GM12878 (cell line): ENCODE data around the gene NPIPB6. TPM values are rescaled to one million over a fixed set of nuclear protein-coding genes. Genes with fewer than 3 reads are reported as not detected.

Experiments used
- CBFB ChIP-seq: IDR thresholded peaks from 2 replicates; pipeline ENCODE4 v1.6.1; 2016; ENCODE audit warnings: antibody characterized with exemption, low read depth
- EZH2 ChIP-seq: IDR thresholded peaks from 2 replicates; pipeline ENCODE4 v1.6.1; 2012; ENCODE audit warnings: low read depth, mild to moderate bottlenecking, control low read depth, inconsistent platforms, low read length, borderline replicate concordance; ENCODE audit not compliant: control insufficient read depth
- FOXK2 ChIP-seq: fragments of 450-650 bp; IDR thresholded peaks from 2 replicates; pipeline ENCODE4 v1.6.1; 2017; ENCODE audit warnings: mild to moderate bottlenecking, moderate library complexity
- HCFC1 ChIP-seq: fragments of 150-350 bp; IDR thresholded peaks from 2 replicates; pipeline ENCODE4 v1.6.1; 2014; ENCODE audit warnings: low read length
- HDGF ChIP-seq: fragments of 450-650 bp; IDR thresholded peaks from 2 replicates; pipeline ENCODE4 v1.6.1; 2016; ENCODE audit warnings: antibody characterized with exemption
- NFXL1 ChIP-seq: fragments of 450-650 bp; IDR thresholded peaks from 2 replicates; pipeline ENCODE4 v1.6.1; 2017; ENCODE audit warnings: antibody characterized with exemption, mild to moderate bottlenecking, borderline replicate concordance
- NRF1 ChIP-seq: conservative IDR thresholded peaks from 2 replicates; pipeline ENCODE4 v1.6.1; 2011; ENCODE audit warnings: mild to moderate bottlenecking, low read depth, low read length, improper control_type of control experiment
- RBBP5 ChIP-seq: fragments of 200-600 bp; sonication (generic); conservative IDR thresholded peaks from 2 replicates; pipeline ENCODE4 v1.6.1; 2016
- RELA ChIP-seq: fragments of 450-650 bp; IDR thresholded peaks from 2 replicates; pipeline ENCODE4 v1.8.0; 2014; ENCODE audit warnings: borderline replicate concordance; ENCODE audit not compliant: partially characterized antibody
- SKIL ChIP-seq: fragments of 450-650 bp; IDR thresholded peaks from 2 replicates; pipeline ENCODE4 v1.6.1; 2017; ENCODE audit warnings: mild to moderate bottlenecking, low read depth, inconsistent platforms; ENCODE audit not compliant: poor library complexity, severe bottlenecking
- SRF ChIP-seq, 2 experiments: IDR thresholded peaks; 2 replicates each; pipeline ENCODE4 v1.6.1; 2011; ENCODE audit warnings: low read depth in 2 of 2, low read length in 2 of 2, mild to moderate bottlenecking in 1 of 2, moderate library complexity in 1 of 2
- ZBTB40 ChIP-seq: fragments of 450-650 bp; IDR thresholded peaks from 2 replicates; pipeline ENCODE4 v1.6.1; 2016; ENCODE audit warnings: mild to moderate bottlenecking, moderate library complexity, borderline replicate concordance
- ZNF207 ChIP-seq: fragments of 450-650 bp; IDR thresholded peaks from 2 replicates; pipeline ENCODE4 v1.6.1; 2014; ENCODE audit warnings: antibody characterized with exemption, mild to moderate bottlenecking, borderline replicate concordance
- ZNF622 ChIP-seq: fragments of 450-650 bp; IDR thresholded peaks from 2 replicates; pipeline ENCODE4 v1.6.1; 2017; ENCODE audit warnings: mild to moderate bottlenecking, inconsistent platforms
- polyA plus RNA-seq, 11 experiments: library from polyadenylated mRNA; depleted of rRNA in 4 of 11; unstranded in 6 of 11; stranded (reverse) in 5 of 11; fragments of >200 nt; fragmentation: Nextera tagmentation in 4 of 11; fragmentation: Illumina TruSeq in 1 of 11; extraction: Ambion mirVana in 4 of 11; extraction: Trizol in 1 of 11; gene quantifications; 1 replicate in 1 of 11; 2 replicates in 10 of 11; pipeline versions ENCODE4 v1.2.1 to v1.2.3, GENCODE V29; 2011 to 2016; ENCODE audit warnings: inconsistent platforms in 2 of 11, missing spikeins in 2 of 11, low read depth in 1 of 11
- total RNA-seq, 4 experiments: library from RNA; depleted of rRNA in 3 of 4; stranded (reverse); fragments of >200 nt in 3 of 4; fragmentation: Illumina TruSeq in 1 of 4; extraction: Trizol in 1 of 4; gene quantifications; 2 replicates each; pipeline versions ENCODE4 v1.2.1 to v1.2.3, GENCODE V29; 2013 to 2021
- TF ChIP-seq, protein P1 (sequence below), 3 experiments: IDR thresholded peaks in 2 of 3; conservative IDR thresholded peaks in 1 of 3; 2 replicates each; pipeline ENCODE4 v1.5.1; 2011; ENCODE audit warnings: low read depth in 3 of 3, low read length in 3 of 3, mild to moderate bottlenecking in 3 of 3, control low read depth in 2 of 3, moderate library complexity in 2 of 3, inconsistent platforms in 1 of 3, mixed read lengths in 1 of 3; ENCODE audit not compliant: control insufficient read depth in 2 of 3, insufficient read depth in 1 of 3; ENCODE audit errors: extremely low read depth in 1 of 3
- TF ChIP-seq, protein P2 (sequence below): fragments of 450-650 bp; IDR thresholded peaks from 2 replicates; pipeline ENCODE4 v1.6.1; 2017; ENCODE audit warnings: mild to moderate bottlenecking, moderate library complexity

NPIPB6 gene
- total and polyA plus RNA-seq, 10 of the 15 experiments (the other 5 are each of a cell fraction or from before 2014, with no cell fraction given): 0.24 to 0.76 (median 0.44) TPM; not detected in 5

- TF ChIP-seq NFXL1: no peak
- TF ChIP-seq ZBTB40: no peak
- no peak for TF ChIP-seq HCFC1
- TF ChIP-seq, protein P1, sequence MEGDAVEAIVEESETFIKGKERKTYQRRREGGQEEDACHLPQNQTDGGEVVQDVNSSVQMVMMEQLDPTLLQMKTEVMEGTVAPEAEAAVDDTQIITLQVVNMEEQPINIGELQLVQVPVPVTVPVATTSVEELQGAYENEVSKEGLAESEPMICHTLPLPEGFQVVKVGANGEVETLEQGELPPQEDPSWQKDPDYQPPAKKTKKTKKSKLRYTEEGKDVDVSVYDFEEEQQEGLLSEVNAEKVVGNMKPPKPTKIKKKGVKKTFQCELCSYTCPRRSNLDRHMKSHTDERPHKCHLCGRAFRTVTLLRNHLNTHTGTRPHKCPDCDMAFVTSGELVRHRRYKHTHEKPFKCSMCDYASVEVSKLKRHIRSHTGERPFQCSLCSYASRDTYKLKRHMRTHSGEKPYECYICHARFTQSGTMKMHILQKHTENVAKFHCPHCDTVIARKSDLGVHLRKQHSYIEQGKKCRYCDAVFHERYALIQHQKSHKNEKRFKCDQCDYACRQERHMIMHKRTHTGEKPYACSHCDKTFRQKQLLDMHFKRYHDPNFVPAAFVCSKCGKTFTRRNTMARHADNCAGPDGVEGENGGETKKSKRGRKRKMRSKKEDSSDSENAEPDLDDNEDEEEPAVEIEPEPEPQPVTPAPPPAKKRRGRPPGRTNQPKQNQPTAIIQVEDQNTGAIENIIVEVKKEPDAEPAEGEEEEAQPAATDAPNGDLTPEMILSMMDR (IDR thresholded peaks at IDR 0.05 in 2 of 3, conservative IDR thresholded peaks at IDR 0.05 in 1 of 3; ENCODE audit: control insufficient read depth in 2 of 3, extremely low read depth in 1 of 3, insufficient read depth in 1 of 3, low read depth in 3 of 3, low read length in 3 of 3): no peak
- no peak for TF ChIP-seq EZH2
- no peak for TF ChIP-seq HDGF
- TF ChIP-seq ZNF622: no peak
- TF ChIP-seq FOXK2: no peak
- no peak for TF ChIP-seq RELA
- TF ChIP-seq NRF1: no peak
- TF ChIP-seq RBBP5: no peak
- TF ChIP-seq ZNF207: no peak
- TF ChIP-seq, protein P2, sequence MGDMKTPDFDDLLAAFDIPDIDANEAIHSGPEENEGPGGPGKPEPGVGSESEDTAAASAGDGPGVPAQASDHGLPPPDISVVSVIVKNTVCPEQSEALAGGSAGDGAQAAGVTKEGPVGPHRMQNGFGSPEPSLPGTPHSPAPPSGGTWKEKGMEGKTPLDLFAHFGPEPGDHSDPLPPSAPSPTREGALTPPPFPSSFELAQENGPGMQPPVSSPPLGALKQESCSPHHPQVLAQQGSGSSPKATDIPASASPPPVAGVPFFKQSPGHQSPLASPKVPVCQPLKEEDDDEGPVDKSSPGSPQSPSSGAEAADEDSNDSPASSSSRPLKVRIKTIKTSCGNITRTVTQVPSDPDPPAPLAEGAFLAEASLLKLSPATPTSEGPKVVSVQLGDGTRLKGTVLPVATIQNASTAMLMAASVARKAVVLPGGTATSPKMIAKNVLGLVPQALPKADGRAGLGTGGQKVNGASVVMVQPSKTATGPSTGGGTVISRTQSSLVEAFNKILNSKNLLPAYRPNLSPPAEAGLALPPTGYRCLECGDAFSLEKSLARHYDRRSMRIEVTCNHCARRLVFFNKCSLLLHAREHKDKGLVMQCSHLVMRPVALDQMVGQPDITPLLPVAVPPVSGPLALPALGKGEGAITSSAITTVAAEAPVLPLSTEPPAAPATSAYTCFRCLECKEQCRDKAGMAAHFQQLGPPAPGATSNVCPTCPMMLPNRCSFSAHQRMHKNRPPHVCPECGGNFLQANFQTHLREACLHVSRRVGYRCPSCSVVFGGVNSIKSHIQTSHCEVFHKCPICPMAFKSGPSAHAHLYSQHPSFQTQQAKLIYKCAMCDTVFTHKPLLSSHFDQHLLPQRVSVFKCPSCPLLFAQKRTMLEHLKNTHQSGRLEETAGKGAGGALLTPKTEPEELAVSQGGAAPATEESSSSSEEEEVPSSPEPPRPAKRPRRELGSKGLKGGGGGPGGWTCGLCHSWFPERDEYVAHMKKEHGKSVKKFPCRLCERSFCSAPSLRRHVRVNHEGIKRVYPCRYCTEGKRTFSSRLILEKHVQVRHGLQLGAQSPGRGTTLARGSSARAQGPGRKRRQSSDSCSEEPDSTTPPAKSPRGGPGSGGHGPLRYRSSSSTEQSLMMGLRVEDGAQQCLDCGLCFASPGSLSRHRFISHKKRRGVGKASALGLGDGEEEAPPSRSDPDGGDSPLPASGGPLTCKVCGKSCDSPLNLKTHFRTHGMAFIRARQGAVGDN: no peak
- TF ChIP-seq SKIL: no peak
- TF ChIP-seq CBFB: no peak
- no peak for TF ChIP-seq SRF (IDR thresholded peaks at IDR 0.05; ENCODE audit: low read depth in 2 of 2, low read length in 2 of 2)
Measured at GRCh38 chr16:28309811-28310311, 53.4 kb downstream of the NPIPB6 start (continued).
